Hepatocyte (in vitro differentiated cells): ENCODE measurements around the gene SHC3. TPM values are rescaled to one million over a fixed set of nuclear protein-coding genes. Genes with fewer than 3 reads are reported as not detected.

Experiments used
- DNase-seq: peaks from one replicate; pipeline ENCODE4 v3.0.0-alpha.2; 2016; ENCODE audit warnings: low spot score
- H2AFZ ChIP-seq: fragments of 200-600 bp; sonication (generic); 2 replicates; pipeline ENCODE4 v1.6.0; 2016; ENCODE audit warnings: antibody characterized with exemption, mild to moderate bottlenecking
- H3K27ac ChIP-seq: fragments of 200-600 bp; sonication (generic); 2 replicates; pipeline ENCODE4 v1.5.1; 2016; ENCODE audit warnings: mild to moderate bottlenecking
- H3K27me3 ChIP-seq: fragments of 200-600 bp; sonication (generic); 2 replicates; pipeline ENCODE4 v1.6.1; 2016
- H3K36me3 ChIP-seq: fragments of 200-600 bp; sonication (generic); replicated peaks from 2 replicates; pipeline ENCODE4 v1.5.1; 2016; ENCODE audit warnings: low read depth; ENCODE audit not compliant: insufficient read depth
- H3K4me1 ChIP-seq: fragments of 200-600 bp; sonication (generic); 2 replicates; pipeline ENCODE4 v1.5.1; 2016; ENCODE audit warnings: mild to moderate bottlenecking, moderate library complexity; ENCODE audit not compliant: insufficient read depth
- H3K4me2 ChIP-seq: fragments of 200-600 bp; sonication (generic); 2 replicates; pipeline ENCODE4 v1.6.0; 2016
- H3K4me3 ChIP-seq: fragments of 200-600 bp; sonication (generic); 2 replicates; pipeline ENCODE4 v1.5.1; 2016; ENCODE audit warnings: mild to moderate bottlenecking
- H3K79me2 ChIP-seq: fragments of 200-600 bp; sonication (generic); 2 replicates; pipeline ENCODE4 v1.6.0; 2017; ENCODE audit warnings: mild to moderate bottlenecking
- H3K9me2 ChIP-seq: fragments of 200-600 bp; sonication (generic); replicated peaks from 2 replicates; pipeline ENCODE4 v1.6.0; 2017; ENCODE audit warnings: mild to moderate bottlenecking; ENCODE audit not compliant: insufficient read depth
- H3K9me3 ChIP-seq: fragments of 200-600 bp; sonication (generic); 2 replicates; pipeline ENCODE4 v1.5.1; 2016; ENCODE audit warnings: low read depth, mild to moderate bottlenecking
- H4K20me1 ChIP-seq: fragments of 200-600 bp; sonication (generic); 2 replicates; pipeline ENCODE4 v1.6.0; 2016; ENCODE audit warnings: mild to moderate bottlenecking; ENCODE audit not compliant: insufficient read depth, poor library complexity, severe bottlenecking
- CTCF ChIP-seq: fragments of 200-600 bp; sonication (generic); IDR thresholded peaks from 2 replicates; pipeline ENCODE4 v1.5.1; 2016; ENCODE audit warnings: antibody characterized with exemption, mild to moderate bottlenecking; ENCODE audit not compliant: poor library complexity
- EZH2 ChIP-seq: fragments of 200-600 bp; sonication (generic); IDR thresholded peaks from 2 replicates; pipeline ENCODE4 v1.6.1; 2016; ENCODE audit warnings: antibody characterized with exemption, mild to moderate bottlenecking, borderline replicate concordance
- EZH2phosphoT487 ChIP-seq: fragments of 200-600 bp; sonication (generic); IDR thresholded peaks from one replicate; pipeline ENCODE4 v1.6.1; 2018; ENCODE audit warnings: antibody characterized with exemption, mild to moderate bottlenecking, low read depth, moderate library complexity; ENCODE audit not compliant: unreplicated experiment, severe bottlenecking
- WGBS: methylation state at CpG from one replicate; pipeline ENCODE4 v1.1.6; 2016; ENCODE audit warnings: low lambda C conversion rate; ENCODE audit errors: missing lambda C conversion rate; 5-methylcytosine and 5-hydroxymethylcytosine counted together
- polyA plus RNA-seq: library from polyadenylated mRNA; unstranded; fragments of >200 nt; fragmentation: Nextera tagmentation; extraction: Ambion mirVana; gene quantifications from 2 replicates; pipeline ENCODE4 v1.2.1, GENCODE V29; 2016
- total RNA-seq: library from RNA; depleted of rRNA; stranded (reverse); fragments of >200 nt; gene quantifications from 2 replicates; pipeline ENCODE4 v1.2.3, GENCODE V29; 2014

Gene SHC3
- total and polyA plus RNA-seq, 2 experiments from 2014 or later = 1.5 to 1.8 TPM

GRCh38 chr9:89149726-89150125 lies 28.9 kb downstream of the SHC3 start:
- H3K79me2 ChIP-seq = no peaks in the 10 kb centered on the region
- no peak for TF ChIP-seq CTCF
- no peak for TF ChIP-seq EZH2phosphoT487
- no peak for TF ChIP-seq EZH2
- H3K36me3 ChIP-seq = no peaks in the 10 kb centered on the region
- H3K9me3 ChIP-seq = no peaks in the 10 kb centered on the region
- H3K9me2 ChIP-seq = no peaks in the 10 kb centered on the region
- H3K27ac ChIP-seq = no peak overlapping the region
- H4K20me1 ChIP-seq = no peaks in the 10 kb centered on the region
- no peaks in the 10 kb centered on the region for H3K4me1 ChIP-seq
- no peak overlapping the region for H3K4me3 ChIP-seq
- no peak for DNase-seq
- 95% methylated on average over 3 of the region's 3 CpGs for WGBS
- H2AFZ ChIP-seq = no peak overlapping the region
- no peaks in the 10 kb centered on the region for H3K27me3 ChIP-seq
- H3K4me2 ChIP-seq = no peak overlapping the region

- Histone ChIP-seq H2AFZ (no peak overlapping the region), H3K4me3 (no peak overlapping the region), H3K79me2 (no peaks in the 10 kb centered on the region), H3K27ac (no peak overlapping the region), H3K4me2 (no peak overlapping the region), H4K20me1 (no peaks in the 10 kb centered on the region), H3K4me1 (no peaks in the 10 kb centered on the region), H3K9me2 (no peaks in the 10 kb centered on the region), H3K36me3 (no peaks in the 10 kb centered on the region), H3K27me3 (no peaks in the 10 kb centered on the region), H3K9me3 (no peaks in the 10 kb centered on the region)
- TF ChIP-seq EZH2phosphoT487 (no peak), EZH2 (no peak), CTCF (no peak)
- DNase-seq = no peak
- WGBS = 90% methylated on average over 3 of the region's 3 CpGs
Observed at GRCh38 chr9:89145097-89145496, 33.5 kb downstream of the SHC3 start.

GRCh38 chr9:89144238-89144637 lies 34.4 kb downstream of the SHC3 start:
- Histone ChIP-seq H4K20me1 (no peaks in the 10 kb centered on the region), H3K9me2 (no peaks in the 10 kb centered on the region), H3K27me3 (no peaks in the 10 kb centered on the region), H3K27ac (no peak overlapping the region), H3K79me2 (no peaks in the 10 kb centered on the region), H3K4me3 (no peak overlapping the region), H3K9me3 (no peaks in the 10 kb centered on the region), H2AFZ (no peak overlapping the region), H3K4me2 (no peak overlapping the region), H3K4me1 (peaks cover 8% of the 10 kb centered on the region), H3K36me3 (no peaks in the 10 kb centered on the region)
- DNase-seq = no peak
- no peak for TF ChIP-seq EZH2
- TF ChIP-seq CTCF = no peak
- TF ChIP-seq EZH2phosphoT487 = no peak
- WGBS = 57% methylated on average over 2 of the region's 2 CpGs

GRCh38 chr9:89143266-89143665 lies 35.4 kb downstream of the SHC3 start:
- Histone ChIP-seq H3K79me2 (no peaks in the 10 kb centered on the region), H3K9me2 (no peaks in the 10 kb centered on the region), H3K27me3 (no peaks in the 10 kb centered on the region), H3K4me1 (peaks cover 12% of the 10 kb centered on the region), H4K20me1 (no peaks in the 10 kb centered on the region), H2AFZ (no peak overlapping the region), H3K4me3 (no peak overlapping the region), H3K4me2 (no peak overlapping the region), H3K9me3 (no peaks in the 10 kb centered on the region), H3K36me3 (no peaks in the 10 kb centered on the region), H3K27ac (no peak overlapping the region)
- no peak for DNase-seq
- TF ChIP-seq CTCF (no peak), EZH2 (no peak), EZH2phosphoT487 (no peak)
- WGBS = 80% methylated on average over 5 of the region's 5 CpGs
